Subcutaneous adipose tissue (tissue), 4 donors: ENCODE measurements around the gene ZNF322. TPM values are rescaled to one million over a fixed set of nuclear protein-coding genes. Genes with fewer than 3 reads are reported as not detected.

Source experiments
- total RNA-seq, 4 donors: library from RNA; depleted of rRNA; stranded (reverse); fragments of >200 nt; gene quantifications; one replicate each; pipeline ENCODE4 v1.1.0, GENCODE V29; 2016
- TF ChIP-seq, protein P1 (sequence below): fragments of 450-650 bp; IDR thresholded peaks from one replicate; pipeline ENCODE4 v1.5.1; 2016; ENCODE audit warnings: low read depth, mild to moderate bottlenecking, control low read depth, antibody characterized with exemption, moderate library complexity

Gene ZNF322
- total RNA-seq, 4 donors from 2014 or later: 14.7 to 18.8 (median 16.6) TPM

- TF ChIP-seq, protein P1, sequence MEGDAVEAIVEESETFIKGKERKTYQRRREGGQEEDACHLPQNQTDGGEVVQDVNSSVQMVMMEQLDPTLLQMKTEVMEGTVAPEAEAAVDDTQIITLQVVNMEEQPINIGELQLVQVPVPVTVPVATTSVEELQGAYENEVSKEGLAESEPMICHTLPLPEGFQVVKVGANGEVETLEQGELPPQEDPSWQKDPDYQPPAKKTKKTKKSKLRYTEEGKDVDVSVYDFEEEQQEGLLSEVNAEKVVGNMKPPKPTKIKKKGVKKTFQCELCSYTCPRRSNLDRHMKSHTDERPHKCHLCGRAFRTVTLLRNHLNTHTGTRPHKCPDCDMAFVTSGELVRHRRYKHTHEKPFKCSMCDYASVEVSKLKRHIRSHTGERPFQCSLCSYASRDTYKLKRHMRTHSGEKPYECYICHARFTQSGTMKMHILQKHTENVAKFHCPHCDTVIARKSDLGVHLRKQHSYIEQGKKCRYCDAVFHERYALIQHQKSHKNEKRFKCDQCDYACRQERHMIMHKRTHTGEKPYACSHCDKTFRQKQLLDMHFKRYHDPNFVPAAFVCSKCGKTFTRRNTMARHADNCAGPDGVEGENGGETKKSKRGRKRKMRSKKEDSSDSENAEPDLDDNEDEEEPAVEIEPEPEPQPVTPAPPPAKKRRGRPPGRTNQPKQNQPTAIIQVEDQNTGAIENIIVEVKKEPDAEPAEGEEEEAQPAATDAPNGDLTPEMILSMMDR: no peak
These were observed 50.1 kb downstream of the ZNF322 start for GRCh38 chr6:26609463-26609862.

GRCh38 chr6:26607434-26608230 lies 51.9 kb downstream of the ZNF322 start:
- TF ChIP-seq, protein P1: no peak

DNA sequence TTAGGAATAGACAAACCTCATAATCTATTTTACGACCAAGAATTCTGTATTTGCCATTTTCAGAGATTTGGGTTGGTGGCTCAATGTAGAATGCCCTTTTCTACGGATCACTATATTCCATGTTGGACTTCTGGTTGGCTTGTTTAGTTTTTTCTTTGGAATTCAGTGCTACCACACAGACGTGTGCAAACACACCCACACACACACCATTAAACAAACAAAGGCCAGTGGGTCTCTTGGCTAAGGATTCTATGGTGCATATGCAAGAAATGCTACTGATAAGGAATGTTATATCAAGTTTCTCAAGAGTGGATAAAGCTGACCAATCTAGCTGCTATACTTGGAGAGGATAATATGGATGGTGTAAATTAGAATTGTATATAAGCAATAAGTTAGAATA lies 54.7 kb downstream of the ZNF322 start:
- TF ChIP-seq, protein P1: no peak

- TF ChIP-seq, protein P1: no peak
These were observed 55.5 kb downstream of the ZNF322 start for GRCh38 chr6:26604026-26604425.

DNA sequence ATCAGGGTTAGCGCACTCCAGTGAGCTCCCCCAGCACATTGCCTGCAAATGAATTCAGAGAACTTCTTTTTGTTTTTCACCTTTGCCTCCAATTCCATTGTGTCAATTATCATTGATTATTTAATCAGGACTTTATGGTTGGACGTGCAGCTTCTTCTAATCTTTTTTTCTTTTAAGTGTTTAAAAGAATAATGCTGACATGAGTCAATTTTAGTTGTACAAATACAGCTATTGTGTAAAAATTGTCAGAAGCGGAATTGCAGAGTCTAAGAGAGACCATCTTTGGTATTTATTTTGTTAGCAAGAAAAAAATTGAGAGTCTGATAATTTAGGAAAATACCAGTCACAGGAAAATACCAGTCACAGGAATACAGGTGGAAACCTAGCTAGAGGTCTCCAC lies 57.3 kb downstream of the ZNF322 start:
- TF ChIP-seq, protein P1: no peak

DNA sequence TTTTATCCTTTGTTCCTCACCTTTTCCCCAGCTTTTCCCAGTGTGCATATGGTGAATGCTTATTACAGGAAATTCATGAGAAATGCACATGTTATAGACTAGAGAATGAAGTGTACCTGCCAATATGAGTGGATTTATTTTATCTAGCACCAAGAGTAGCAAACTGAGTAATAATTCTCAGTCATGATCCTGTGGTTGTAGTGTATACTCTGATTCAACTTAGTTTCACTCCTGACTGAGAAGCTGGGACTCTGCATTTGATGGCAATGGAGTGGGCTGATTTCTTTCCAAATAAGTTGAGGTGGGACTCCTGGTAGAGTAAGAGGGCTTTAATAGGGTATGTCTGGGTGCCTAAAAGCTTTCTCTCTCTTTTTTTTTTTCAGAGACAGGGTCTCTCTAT lies 58.8 kb downstream of the ZNF322 start:
- TF ChIP-seq, protein P1: no peak

GRCh38 chr6:26599591-26599990 lies 60.0 kb downstream of the ZNF322 start:
- TF ChIP-seq, protein P1: no peak
